ENCODE results near the gene MAD1L1.

Gene MAD1L1

GRCh38 chr7:2241580-2242540 is 9.1 kb upstream of the MAD1L1 start, which contains the start of the genes MRM2 and NUDT1:
MRM2 (minus strand) TSS chr7:2242205; CDS start chr7:2242169, 36 bp downstream.
NUDT1 (plus strand) TSS chr7:2242226; CDS start chr7:2244575, 2,349 bp downstream.
- DNase-seq (ENCODE audit: low read depth), result peak; percentile 81

DNA sequence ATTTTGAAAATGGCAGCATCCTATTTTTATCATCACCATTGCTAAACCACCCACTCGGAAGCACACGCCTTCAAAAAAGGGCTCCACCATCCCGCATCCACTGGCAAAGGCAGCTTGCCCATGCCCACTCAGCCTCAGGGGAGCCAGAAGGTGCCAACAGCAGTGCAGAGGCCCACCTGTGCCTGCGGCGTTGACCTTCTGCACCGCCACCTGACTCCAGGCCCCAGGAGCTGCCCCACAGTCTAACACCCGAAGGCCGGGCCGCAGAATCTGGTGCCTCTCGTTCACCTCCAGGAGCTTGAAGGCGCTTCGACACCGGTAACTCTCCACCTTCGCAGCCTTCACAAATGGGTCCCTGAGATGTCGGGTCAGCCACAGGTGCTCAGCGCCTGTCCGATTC is 6.5 kb upstream of the MAD1L1 start:
- no peak for DNase-seq (ENCODE audit: low read depth)

- DNase-seq (ENCODE audit: low read depth), result no peak
Measured at GRCh38 chr7:2237109-2237602, 4.4 kb upstream of the MAD1L1 start.

GRCh38 chr7:2233926-2234325 is 1.2 kb upstream of the MAD1L1 start:
- no peak for DNase-seq (ENCODE audit: low read depth)

DNA sequence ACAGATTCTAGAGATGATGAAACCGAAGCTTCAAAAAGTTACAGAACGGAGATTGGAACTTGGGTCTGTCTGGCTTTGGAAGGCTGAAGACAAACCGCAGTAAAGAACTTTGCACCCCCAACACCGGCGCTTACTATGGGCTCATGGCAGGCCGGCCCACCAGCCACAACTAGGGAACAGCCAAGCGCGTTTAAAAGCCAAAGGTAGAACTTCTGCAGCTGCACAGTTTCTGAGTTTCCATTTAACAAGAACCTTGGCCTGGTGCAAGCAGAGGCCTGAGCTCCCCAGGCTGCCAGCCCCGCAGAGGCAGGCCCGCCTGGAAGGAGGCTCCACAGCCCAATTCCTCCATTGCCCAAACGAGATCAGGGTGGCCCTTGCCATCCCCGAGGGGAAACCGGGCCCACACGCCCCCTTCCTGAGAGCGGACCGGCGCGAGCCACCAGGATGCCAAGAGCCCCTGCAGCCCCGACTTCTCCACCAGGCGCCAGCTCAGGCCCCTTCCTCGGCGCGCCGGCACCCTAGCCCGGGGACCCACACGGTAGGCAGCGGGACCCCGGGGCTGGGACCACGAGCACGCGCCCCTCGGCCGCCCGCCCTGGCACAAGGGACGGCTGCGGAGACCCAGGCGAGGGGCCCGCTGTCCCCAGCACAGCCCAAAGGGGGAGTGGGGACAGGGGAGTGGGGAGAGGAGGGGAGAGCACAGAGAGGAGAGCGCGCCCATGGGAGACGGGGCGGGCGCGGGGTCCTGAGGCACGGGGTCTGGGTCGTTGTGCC is 566 bp downstream of the MAD1L1 start:
- peak; percentile 15 for DNase-seq (ENCODE audit: low read depth)

DNA sequence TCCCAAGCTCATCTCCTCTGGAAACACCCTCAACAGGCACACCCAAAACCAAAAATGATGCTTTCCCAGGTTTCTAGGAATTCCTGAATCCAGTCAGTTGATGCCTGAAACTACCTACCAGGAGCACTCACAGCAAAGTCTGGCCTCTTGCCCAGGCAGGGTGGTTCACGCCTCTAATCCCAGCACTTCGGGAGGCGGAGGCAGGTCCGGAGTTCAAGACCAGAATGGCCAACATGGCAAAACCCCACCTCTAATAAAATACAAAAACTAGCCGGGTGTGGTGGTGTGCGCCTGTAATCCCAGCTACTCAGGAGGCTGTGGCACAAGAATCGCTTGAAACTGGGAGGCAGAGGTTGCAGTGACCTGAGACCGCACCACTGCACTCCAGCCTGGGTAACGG is 1.9 kb downstream of the MAD1L1 start:
- no peak for DNase-seq (ENCODE audit: low read depth)

DNA sequence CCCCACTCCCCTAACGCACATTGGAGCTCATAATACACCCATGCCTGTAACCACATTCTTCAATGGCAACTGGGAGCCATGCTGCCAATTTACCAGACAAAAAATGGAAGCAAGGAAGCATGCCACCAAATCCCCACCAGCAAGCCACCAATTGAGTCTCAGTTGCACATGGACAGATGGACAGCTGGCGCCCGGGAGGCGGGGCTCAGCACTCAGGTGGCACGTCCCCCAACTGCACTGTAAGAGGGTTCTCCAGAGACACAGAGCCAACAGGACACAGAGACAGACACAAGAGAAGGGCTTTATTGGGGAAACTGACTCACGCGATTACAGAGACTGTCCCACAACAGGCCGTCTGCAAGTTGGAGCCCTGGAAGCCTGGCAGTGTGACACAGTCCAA is 2.5 kb downstream of the MAD1L1 start:
- no peak for DNase-seq (ENCODE audit: low read depth)

DNA sequence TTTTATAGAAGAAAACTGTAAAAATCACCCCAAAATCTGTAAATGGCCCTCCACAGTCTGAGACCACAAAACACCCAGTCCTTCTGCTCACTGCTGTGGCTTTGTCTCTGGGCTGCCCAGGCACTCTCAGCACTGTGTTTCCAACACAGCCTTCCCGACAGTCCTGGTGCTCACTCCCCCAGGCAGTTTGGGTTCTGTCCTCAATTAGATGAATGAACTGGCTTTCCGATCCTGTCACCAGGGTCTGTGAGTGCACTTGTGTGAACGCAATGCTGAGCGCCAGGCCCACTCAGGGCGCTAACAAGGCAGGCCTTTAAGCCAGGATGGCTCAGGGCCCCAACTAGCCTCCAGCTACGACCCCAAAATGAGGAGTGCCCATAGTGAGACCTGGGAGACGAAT is 3.3 kb downstream of the MAD1L1 start:
- no peak for DNase-seq (ENCODE audit: low read depth)

DNA sequence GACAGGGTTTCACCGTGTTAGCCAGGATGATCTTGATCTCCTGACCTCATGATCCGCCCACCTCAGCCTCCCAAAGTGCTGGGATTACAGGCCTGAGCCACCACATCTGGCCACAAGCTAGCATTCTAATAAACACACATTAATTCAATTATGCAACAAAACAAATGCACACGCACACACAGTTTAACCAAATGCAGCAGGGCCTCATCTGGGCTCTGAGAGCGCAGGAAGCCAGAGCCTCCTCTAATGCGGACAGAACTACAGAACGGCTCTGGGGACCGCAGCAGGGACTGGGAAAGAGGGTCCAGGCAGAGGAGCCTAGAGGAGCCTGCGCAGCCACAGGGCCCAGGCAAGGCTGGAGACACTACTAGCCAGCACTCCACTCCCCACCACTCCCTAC is 3.8 kb downstream of the MAD1L1 start:
- no peak for DNase-seq (ENCODE audit: low read depth)

- no peak for DNase-seq (ENCODE audit: low read depth)
Measured at GRCh38 chr7:2227699-2228098, 5.0 kb downstream of the MAD1L1 start.

- no peak for DNase-seq (ENCODE audit: low read depth)
Measured at GRCh38 chr7:2225830-2226229, 6.9 kb downstream of the MAD1L1 start.

DNA sequence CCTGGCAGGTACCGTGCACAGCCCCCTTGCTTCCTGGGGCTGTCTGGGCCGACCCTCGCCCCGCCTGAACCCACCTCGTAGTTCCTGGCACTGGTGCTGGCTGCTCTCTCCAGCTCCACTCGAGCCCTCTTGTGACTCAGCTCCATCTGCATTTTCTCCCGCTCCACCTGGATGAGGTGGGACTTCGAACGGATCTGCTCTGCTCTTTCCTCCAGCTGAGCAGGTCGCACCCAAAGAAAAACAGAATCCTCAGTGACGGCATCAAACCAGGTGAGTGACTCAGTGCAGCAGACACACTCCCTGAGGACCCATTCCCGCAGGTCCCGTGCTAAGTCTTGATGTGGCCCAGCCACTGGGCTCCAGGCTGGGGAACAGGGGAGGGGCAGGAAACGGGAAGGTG is 7.4 kb downstream of the MAD1L1 start:
- DNase-seq (ENCODE audit: low read depth), result no peak

DNA sequence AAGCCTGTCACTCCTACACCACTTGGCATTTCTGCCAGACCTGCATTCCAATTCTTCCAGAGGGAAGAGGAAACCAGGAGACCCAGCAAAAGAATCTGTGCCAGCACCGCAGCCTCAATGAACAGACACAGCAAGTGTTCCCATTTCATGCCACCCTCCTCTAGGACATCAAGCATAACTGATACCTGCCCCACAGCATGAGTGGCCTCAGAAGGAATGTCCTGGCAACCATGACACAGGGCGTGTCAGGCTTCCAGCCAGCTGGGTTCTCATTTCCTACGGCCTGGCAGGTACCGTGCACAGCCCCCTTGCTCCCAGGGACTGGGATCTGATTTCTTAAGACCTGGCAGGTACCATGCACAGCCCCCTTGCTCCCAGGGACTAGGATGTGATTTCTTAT is 7.8 kb downstream of the MAD1L1 start:
- DNase-seq (ENCODE audit: low read depth), result no peak

GRCh38 chr7:2224491-2224928 is 8.2 kb downstream of the MAD1L1 start:
- DNase-seq (ENCODE audit: low read depth), result no peak

GRCh38 chr7:2223321-2223720 is 9.4 kb downstream of the MAD1L1 start:
- DNase-seq (ENCODE audit: low read depth), result no peak

- DNase-seq (ENCODE audit: low read depth), result no peak
Measured at GRCh38 chr7:2222516-2222915, 10.2 kb downstream of the MAD1L1 start.

DNA sequence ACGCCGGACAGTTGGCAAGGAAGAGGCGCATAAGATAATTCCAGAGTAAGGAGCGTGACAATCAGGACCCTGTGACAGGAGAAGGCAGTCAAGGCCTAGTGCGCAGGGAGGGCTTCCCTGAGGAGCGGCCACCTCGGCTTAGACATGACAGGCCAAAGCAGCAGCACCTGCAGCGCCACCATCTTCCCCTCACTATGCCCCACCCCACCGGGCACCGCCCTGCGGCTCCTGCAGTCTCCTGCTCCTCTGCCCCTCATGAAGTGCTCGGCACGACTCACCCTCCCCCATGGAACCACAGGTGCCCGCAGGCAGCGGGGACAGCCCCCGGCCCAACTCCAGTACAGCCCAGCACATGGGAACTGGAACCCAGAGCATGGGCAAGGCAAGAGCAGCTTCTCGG is 11.8 kb downstream of the MAD1L1 start:
- DNase-seq (ENCODE audit: low read depth), result no peak

DNA sequence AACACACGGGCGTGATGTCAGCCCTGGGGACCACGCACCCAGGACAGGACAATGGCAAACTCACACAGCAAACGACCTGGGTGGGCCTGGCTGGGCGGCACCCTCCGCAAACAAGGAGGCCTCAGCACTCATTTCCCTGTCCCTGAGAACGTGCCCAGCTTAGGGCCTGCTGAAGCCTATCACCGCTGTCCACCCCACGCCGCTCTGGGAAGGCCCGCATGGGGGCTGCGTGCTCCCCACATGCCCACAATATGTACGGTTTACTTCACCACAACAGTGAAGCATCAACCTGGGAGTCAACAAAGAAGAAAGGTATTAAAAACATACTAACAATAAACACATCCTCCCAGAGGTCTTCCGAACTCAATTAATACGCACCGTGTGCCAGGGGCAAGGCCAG is 12.2 kb downstream of the MAD1L1 start:
- no peak for DNase-seq (ENCODE audit: low read depth)

GRCh38 chr7:2220030-2220429 is 12.7 kb downstream of the MAD1L1 start:
- no peak for DNase-seq (ENCODE audit: low read depth)

DNA sequence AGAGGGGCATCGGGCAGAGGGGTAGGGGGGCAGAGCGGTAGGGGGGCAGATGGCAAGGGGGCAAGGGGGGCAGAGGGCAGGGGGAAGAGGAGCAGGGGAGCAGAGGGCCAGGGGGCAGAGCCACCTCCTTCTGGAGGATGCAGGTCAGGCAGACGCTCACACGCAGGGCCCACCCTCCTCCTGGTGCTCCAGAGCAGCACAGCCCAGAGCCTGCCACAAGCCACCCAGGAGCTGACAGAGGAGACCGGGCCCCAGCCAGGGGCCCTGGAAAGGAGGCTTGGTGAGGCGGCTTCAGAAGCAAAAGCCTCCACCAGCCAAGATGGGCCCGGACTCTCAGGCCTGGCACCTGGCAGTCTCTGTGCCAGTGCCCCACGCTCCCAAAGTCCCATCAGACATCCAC is 13.1 kb downstream of the MAD1L1 start:
- no peak for DNase-seq (ENCODE audit: low read depth)

GRCh38 chr7:2219136-2219535 is 13.6 kb downstream of the MAD1L1 start:
- no peak for DNase-seq (ENCODE audit: low read depth)

GRCh38 chr7:2218444-2218785 is 14.3 kb downstream of the MAD1L1 start:
- DNase-seq (ENCODE audit: low read depth), result no peak
